SW 1271 (cell line): ENCODE results near the gene KCNJ2.
A peak's percentile ranks its signal among the peaks of the same experiment; 100 is the strongest.

ENCODE experiments used
- DNase-seq, 2 experiments: peaks; one replicate each; lab custom pipeline; 2025; lab: John Stamatoyannopoulos, UW

The KCNJ2 gene

GRCh38 chr17:70168977-70169708 is at the start of gene KCNJ2:
KCNJ2 (plus strand) TSS chr17:70169532; CDS start chr17:70175040, 5,508 bp downstream.
- DNase-seq = peak; percentile 27 to 69

DNA sequence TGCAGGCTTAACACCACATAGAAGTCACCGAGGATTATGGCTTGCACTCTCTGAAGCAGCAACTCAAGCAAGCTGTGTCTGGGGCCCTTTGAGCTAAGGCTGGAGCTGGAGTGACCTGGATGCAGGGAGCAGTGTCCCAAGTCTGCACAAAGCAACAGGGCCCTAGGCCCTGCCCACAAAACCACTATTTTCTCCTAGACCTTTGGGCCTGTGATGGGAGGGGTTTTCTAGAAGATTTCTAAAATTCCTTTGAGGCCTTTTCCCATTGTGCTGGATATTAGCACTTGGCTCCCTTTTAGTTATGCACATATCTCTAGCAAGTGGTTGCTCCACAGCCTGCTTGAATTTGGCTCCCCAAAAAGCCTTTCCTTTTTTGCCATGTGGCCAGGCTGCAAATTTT is 49.8 kb upstream of the KCNJ2 start:
- no peak for DNase-seq

GRCh38 chr17:70119983-70120382 is 49.3 kb upstream of the KCNJ2 start:
- DNase-seq = no peak

DNA sequence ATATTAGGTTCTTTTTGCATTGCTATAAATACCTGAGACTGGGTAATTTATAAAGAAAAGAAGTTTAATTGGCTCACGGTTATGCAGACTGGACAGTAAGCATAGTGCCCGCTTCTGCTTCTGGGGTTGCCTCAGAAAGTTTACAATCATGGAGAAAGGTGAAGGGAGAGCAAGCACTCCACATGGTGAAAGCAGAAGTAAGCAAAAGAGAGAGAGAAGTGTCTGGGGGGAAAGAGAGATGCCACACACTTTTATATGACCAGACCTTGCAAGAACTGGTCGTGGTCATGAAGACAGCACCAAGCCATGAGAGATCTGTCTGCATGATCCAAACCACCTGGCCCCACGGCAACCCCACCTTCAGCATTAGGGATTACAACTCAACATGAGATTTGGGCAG is 48.9 kb upstream of the KCNJ2 start:
- DNase-seq = no peak

DNA sequence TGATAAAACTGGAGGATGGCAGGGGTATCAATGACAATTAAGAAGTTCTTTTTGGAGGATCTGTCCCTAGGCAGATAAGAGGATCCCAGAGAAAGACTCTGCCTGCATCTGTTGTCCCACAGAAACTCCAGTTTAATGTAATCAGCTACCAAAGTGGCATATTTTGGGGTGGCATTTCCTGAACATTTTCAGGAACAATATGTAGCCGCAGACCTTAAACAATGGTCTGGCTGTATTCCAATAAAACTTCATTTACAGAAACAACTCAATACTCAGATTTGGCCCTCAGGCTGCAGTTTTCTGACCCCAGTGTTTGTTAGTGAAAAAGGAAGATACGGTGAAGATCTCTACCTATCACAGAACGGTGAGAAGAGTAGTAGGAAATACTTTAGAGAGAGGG is 48.2 kb upstream of the KCNJ2 start:
- no peak for DNase-seq

DNA sequence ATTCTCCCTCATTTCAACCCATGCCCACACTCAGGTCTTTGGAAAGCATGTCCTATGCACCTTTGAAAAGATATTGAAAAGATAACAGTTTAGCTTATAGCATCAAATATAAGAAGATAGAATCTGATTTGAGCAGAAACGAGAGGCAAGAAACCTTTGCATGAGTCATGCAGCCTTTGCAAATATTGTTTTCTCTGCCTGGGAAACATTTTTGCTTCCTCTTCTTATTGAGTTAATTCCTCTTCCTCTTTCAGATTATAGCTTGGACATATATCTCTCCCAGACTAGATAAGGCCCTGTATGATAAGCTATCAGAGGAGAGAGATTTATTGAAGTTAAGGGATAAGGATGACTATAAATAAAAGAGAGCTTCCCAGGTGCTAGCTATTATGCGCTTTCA is 46.1 kb upstream of the KCNJ2 start:
- DNase-seq = no peak

DNA sequence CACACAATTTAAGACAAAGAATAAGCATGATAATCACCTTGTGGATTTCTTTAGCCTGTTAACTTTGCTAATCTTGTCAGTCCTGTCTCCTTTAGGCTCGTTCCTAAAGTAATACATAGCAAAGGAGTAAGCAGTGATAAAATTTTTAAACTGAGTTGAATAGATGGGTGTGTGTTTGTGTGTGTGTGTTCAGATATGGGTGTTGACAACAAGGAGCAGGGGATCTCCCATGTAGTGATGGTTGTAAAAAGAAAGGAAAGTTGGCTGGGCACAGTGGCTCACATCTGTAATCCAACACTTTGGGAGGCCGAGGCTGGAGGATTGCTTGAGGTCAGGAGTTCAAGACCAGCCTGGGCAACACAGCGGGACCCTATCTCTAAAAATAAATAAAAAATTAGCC is 44.6 kb upstream of the KCNJ2 start:
- no peak for DNase-seq

- DNase-seq = no peak
Measured at GRCh38 chr17:70127221-70127873, 42.0 kb upstream of the KCNJ2 start.

- DNase-seq = no peak
Measured at GRCh38 chr17:70128727-70129238, 40.5 kb upstream of the KCNJ2 start.

GRCh38 chr17:70130289-70130688 is 39.0 kb upstream of the KCNJ2 start:
- no peak for DNase-seq

- no peak for DNase-seq
Measured at GRCh38 chr17:70132505-70132904, 36.8 kb upstream of the KCNJ2 start.

DNA sequence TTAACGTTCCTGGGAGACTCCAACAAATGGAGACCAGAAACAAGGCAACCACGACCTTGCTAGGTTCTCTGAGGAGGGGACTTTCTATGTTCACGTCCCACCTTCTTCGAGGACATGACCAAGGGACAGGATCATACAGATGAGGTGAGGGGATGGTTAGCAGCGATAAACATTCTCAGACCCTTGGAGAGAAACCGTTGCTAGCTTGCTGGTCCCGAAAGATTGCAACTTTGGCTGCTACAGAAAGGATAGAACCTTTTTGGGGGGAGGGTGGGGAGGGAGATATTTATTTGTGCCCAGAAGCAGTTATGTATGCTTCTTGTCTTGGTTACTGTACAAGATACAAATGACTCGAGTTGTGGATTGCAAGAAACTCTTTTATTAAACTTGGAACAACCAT is 35.3 kb upstream of the KCNJ2 start:
- DNase-seq = no peak

DNA sequence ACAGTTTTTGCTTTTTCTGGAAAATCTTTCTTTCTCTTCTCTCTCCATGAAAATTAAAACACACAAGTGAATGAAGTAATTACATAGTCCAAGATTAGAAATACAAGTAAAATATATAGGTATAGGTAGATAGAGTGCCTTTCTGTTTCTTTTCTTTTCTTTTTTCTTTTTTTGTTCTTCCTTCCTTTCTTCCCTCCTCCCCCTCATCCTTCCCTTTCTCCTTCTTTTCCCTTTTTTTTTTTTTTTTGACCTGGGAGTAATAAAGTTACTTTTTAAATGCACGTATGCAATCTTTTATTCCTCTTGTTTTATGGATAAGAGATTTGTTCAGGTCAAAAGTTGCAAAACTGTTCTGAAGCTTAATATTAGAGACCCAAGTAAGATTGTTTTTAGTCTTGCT is 34.6 kb upstream of the KCNJ2 start:
- no peak for DNase-seq

GRCh38 chr17:70136131-70136530 is 33.2 kb upstream of the KCNJ2 start:
- no peak for DNase-seq

- DNase-seq = no peak
Measured at GRCh38 chr17:70137451-70138230, 31.7 kb upstream of the KCNJ2 start.

DNA sequence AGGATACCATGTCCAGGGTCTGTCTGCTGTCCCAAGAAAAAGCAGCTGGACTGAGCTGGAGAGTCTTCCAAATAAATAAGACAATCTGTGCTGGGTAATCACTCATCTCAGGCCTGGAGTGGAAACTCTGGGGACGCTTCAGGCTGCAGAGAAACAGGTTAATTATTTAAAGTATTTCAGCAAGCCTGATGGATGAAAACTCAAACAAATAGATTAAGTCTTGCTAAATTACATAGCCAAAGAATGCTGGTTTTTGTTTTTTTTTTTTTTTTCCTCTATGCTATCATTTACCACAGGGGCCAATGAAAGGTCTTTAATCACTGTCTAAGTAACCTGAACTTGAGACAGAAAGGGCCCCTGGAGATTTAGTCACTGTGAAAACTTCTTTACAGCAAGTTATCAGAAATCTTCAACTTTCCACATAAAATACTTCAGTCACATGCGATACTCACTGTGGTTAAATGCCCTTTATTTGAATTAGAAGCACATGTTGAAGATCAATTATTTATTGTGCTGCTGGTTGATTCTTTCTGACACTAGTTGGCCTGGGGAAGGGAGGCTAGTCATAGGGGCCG is 31.0 kb upstream of the KCNJ2 start:
- no peak for DNase-seq

DNA sequence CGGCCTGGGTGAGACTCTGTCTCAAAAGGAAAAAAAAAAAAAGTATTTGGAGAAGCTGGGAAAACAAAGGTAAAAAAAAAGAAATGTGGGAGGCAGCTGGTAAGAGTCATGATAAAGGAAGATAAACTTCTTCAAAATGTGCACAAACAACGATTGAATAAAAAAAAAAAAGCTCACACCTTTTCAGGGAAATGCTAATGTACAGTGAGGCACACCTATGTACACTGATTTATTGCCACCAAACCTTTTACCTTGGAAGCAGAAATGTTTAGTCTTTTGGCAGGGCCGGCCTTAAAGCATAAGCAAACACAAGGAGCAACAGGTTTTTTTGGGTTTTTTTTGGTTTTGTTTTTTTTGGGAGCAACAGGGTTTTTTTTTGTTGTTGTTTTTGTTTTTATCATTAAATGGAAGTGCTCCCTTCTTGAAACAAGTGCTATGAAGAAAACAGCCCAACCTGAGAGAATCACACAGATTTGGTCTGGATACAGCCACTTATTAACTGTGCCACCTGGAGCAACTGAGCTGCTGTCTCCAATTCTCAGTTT is 29.8 kb upstream of the KCNJ2 start:
- DNase-seq = no peak

DNA sequence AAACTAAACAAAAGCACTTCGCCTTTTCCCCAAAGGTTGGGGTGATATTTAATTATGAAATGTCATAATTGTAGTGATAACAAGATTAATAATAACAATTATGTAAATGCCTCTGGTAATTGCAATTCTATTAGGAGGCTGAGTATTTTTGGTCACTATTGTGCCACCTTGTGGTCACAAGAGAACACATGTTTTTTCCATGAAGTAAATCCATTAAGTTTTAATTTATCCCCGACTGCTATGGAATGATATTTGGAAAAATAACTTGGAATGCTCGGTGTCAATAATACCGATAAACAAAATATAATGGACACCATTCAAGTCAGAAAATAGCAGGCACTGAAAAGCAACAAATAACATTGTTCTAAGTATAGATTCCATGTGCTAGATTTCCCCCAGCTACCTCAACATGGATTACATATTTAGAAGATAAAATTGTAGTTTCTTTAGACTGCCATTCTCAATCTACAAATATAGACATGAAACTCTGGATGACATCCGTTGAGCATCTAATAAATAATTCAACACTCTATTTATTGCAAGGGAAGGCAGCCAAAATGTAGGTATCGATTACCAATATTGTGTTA is 25.0 kb upstream of the KCNJ2 start:
- peak in 1 of 2 experiments; percentile 21 for DNase-seq

GRCh38 chr17:70153210-70153609 is 16.1 kb upstream of the KCNJ2 start:
- DNase-seq = no peak

DNA sequence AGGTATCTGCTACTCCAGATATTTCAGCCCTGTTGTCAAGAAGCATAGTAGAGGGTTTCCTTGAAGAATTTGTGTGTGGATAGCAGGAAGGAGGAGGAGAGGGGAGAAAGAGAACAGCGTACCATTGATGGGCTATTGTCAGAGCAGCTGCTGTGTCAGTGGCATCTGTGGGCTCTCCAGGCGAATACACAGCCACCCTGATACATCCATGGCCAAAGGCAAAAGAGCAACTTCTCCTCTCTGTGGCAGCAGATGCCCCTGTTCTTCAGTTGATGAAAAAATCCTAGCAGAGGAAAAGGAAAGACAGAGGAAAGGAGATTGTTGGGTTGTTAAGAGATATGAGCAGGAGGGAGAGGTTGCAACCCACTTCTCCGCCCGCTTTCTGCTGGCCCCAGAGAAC is 12.2 kb upstream of the KCNJ2 start:
- DNase-seq = no peak

DNA sequence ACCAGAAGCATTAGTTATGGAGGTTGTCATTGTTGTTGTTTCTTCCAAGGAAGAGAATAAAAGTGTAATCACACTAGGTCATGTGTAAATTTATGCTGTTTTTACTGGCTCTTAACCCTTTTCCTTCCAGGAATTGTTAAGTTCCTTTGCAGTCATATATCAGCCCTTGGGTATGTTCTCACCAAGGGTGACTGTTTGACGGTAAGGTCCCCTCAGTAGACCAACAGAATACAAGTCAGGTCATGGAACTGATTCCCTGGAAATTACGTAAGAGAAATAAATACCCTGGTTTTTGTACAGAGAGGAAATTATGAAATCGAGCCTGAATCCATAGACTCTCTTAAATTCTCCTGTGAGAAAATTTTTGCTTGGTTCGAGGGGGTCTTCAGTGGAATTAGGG is 11.2 kb upstream of the KCNJ2 start:
- DNase-seq = no peak

GRCh38 chr17:70158591-70158990 is 10.7 kb upstream of the KCNJ2 start:
- DNase-seq = no peak
